G401.6 (cell line): Measurements from ENCODE around the gene ZNF423.

Experiments used
- FAIRE-seq: peaks from 2 replicates; lab custom pipeline; 2012; peaks lifted over from hg19 to GRCh38; lab: Jason Lieb, UNC

ZNF423 gene

DNA sequence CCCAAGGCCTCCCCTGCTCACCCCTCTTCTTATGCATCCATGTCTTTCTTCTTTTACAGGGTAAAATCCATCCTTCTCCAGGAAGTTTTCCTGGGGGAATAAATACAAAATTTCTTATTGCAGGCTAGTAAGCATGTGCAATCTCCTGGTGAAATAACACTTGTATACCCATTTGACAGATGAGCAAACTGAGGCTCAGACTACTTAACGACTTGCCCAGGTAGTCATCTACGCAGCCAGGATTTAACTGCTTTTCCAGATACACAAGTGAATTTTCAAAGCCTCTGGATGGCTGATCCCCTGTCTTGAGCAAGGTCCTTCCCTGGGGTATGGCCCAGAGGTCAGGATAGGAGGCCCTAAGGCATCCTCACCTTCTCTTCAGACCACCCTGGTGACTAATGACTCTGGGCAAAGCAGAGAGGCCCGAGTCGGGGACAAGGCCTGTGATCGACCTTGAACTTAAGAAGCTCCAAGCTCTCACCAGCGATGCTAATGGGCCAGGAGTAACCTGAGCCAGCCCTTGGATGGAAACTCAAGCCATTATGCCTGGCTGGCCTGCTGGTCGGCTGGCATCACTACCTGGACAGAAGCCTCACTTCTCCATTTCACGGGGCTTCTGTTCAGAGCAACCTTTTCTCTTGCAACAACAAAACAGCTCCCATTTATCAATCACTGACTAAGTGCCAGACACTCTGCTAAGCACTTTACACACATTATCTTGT is 33.1 kb downstream of the ZNF423 start:
- no peak for FAIRE-seq

- FAIRE-seq, result no peak
Measured at GRCh38 chr16:49821614-49822282, 34.2 kb downstream of the ZNF423 start.

DNA sequence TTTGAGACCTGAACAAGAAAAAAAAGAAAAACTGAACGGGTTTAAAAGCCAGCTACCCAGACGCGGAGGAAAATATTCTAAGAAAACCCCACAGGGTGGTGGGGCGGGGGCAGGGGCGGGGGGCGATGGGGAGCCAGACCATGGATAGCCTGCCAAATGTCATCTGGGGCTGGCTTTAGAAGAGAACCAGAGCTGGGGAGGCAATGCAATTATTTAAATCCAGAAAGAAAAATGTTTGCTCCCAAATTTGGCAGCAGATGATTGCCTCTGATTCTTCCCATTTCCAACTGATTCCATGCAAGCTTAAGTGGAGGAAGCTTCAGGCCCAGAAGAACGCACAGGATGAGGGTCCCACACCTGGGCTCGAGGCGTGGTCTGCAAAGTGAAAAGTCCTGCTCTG is 34.8 kb downstream of the ZNF423 start:
- no peak for FAIRE-seq

- no peak for FAIRE-seq
Measured at GRCh38 chr16:49817754-49818507, 38.0 kb downstream of the ZNF423 start.

- no peak for FAIRE-seq
Measured at GRCh38 chr16:49816875-49817274, 39.0 kb downstream of the ZNF423 start.

DNA sequence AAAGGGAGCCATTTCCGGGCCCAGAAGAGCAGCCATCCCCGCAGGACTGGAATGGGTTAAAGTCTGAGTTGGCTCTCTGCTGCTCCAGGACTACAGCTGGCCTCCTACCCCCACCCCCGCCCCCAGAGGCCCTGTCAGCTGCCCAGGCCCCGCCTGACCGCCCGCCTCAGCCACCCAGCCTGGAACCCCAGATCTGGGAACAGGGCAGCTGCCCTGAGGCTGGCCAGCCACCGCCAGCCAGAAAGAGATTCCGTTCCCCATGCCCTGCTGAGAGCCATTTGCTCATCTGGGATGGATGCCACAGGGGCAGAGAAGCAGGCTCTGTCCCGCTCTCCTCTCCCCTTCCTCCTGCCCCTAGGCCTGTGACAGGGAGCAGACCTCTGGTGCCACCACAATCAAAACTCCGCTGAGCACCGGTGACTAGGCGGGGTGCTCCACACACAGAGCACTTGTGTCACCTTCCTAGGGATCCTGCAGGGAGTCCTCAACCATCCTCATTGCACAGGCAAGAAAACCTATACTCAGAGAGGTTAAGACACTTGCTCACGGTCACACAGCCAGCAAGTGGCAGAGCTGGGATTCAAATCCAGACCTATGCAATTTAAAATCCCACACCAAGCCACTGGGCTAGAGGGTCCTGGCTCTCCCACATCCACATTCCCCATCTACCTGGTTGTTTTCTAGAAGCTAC is 44.1 kb downstream of the ZNF423 start:
- no peak for FAIRE-seq

DNA sequence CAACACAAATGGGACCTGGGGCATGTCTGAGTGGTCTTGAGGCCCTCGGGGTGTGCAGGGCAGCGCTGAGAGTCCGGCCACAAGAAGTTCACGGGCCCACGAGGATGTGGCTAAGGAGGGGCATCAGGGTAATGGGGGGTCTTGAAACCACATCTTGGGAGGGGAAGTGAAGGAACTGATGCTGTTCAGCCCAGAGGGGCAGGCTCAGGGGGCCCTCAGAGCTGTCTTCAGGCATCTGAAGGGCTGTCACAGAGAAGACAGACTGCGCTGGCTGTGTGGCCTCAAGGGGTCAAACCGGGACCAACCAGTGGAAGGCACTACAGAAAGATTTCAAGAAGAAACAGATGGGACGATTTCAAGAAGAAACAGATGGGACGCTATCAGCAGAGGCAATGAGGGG is 45.1 kb downstream of the ZNF423 start:
- FAIRE-seq, result no peak

GRCh38 chr16:49809561-49809960 is 46.4 kb downstream of the ZNF423 start:
- FAIRE-seq, result no peak

DNA sequence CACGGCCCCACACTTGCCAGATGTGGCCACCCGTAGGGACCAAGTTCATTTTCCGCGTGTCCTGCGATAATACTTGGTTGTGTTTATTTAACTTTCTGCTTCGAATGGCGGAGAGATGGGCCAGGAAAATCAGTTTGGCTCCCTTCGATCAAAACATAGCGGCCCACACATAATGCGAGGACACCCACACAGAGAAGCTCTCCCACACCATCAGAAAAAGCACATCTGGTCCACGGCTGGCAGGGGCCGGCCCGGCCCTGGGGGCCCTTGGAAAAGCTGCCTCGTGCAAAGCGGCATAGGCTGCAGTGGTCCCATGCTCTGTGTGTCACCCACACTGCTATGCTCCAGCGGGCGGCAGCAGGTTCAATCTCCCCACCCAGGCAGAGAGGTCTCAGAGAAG is 46.9 kb downstream of the ZNF423 start:
- no peak for FAIRE-seq

DNA sequence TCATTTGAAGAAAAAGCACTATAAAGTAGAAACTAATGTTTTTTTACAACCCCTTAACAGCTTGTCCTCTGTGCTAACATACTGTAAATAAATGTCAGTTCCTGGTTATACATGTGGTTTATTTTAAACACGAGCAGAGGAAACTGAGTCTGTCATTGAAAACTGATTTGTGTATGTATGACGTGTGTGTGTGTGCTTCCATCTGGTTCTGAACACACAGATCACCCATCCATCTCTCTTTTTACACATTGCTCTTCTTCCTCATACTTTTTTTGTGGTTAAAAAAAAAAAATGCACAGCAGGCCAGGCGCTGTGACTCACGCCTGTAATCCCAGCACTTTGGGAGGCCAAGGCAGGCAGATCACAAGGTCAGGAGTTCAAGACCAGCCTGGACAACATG is 49.5 kb downstream of the ZNF423 start:
- FAIRE-seq, result no peak

- no peak for FAIRE-seq
Measured at GRCh38 chr16:49801290-49801689, 54.6 kb downstream of the ZNF423 start.

GRCh38 chr16:49800876-49801275 is 55.0 kb downstream of the ZNF423 start:
- FAIRE-seq, result no peak

DNA sequence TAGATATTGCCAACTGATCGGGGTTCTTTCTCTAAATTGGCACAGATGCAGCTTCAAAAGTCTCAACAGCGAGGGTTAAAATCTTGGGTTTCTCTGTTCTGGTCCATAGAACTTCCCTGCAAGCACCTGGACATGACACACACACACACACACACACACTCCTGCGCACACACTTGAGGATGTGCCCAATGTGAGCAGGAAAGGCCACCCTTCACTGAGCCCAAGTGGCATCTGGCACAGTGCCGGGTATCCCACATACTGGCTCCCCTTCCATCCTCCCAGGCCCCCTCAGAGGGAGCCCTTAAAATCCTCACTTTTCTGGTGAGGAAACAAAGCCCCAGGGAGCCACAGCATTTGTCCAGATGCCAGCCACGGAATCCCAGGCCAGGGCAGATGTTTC is 55.5 kb downstream of the ZNF423 start:
- no peak for FAIRE-seq

DNA sequence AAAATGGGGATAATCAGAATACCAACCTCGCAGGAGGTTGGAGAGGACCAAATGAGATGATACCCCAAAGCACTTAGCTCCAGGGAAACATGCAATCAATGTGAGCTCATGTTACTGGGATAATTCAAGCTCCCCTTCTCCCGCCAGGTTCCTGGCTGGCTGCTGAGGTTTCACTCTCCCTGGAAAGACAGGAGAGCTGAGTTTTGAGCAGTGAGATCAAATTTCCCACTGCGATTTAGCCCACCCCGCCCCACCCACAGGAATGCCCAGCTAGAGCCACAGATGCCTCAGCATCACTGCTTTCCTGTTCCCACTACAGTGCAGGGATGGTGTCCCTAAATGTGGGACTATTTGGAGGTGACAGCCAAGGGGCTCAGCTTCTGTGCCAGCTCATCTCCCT is 56.7 kb downstream of the ZNF423 start:
- FAIRE-seq, result no peak

DNA sequence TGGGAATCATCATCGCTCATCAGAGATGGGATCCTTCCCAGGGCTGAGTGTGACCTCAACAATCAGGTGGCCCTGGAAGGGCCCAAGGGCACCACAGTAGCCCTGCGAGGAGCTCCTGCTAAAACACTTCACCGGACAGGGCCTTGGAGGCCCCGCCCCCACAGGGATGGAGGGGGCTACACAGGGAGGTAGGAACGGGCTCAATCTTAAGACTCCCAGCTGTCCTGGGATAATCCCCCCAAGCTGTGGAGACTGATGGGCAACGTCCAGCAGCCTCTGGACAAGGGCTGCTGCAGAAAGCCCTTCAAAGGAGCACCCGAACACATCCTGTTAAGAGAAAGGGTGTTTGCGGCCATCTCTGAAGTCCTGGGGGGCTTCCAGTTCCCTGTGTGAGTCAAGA is 60.4 kb downstream of the ZNF423 start:
- FAIRE-seq, result no peak

DNA sequence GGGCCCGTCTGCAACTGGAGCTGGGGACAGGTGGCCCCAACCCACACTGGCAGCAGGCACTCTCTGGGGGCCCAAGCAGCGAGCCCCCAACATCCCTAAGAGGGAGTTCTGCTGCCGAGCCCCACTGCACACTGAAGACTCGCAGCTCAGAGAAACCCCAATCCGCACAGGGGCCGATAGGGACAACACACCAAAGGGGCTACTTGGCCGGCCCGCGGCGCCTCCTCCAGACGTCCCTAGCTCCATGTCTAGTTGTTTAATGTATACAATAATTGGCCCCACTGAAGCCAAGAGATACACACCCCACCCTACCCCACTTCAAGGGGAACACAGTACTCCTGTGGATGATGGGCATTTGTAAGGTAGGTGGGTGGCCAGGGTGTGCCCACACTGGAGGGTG is 62.7 kb downstream of the ZNF423 start:
- no peak for FAIRE-seq

DNA sequence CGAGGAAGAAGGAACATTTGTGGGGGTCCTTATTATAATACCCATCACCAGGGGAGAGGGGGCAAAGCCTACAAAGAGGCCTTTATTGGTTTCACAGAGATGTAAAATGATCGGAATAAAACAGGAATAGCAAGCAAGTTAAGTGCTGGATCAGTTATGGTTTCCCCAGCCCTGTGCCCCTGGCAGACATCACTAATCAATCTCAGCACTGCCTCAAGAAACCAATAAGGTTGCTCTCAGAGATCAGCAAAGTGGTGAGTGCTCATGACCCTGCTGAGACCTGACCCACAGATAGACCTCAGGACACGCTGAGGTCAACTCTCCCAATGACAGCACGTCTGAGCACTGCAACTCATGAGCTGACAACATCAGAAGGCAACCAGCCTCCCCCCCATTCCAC is 66.3 kb downstream of the ZNF423 start:
- FAIRE-seq, result no peak

DNA sequence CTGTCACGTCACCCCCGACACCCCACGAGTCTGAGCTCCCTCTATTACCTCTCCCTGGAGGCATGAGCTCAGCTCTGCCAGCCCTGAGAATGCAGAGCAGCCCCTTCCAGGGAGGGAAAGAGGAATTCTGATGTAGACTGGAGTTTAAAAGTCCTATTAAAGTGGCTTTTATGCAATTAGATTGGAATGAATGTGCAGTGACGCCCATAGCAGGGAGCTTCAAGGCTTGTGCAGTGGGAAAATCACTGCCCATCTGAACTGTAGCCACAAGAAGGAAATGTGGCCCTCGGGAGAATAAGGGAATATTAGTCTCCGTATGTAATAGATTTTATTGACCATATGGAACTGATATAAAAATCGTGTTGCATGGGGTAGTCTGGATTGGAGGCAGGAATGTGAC is 66.9 kb downstream of the ZNF423 start:
- no peak for FAIRE-seq

- FAIRE-seq, result no peak
Measured at GRCh38 chr16:49788572-49788971, 67.3 kb downstream of the ZNF423 start.

DNA sequence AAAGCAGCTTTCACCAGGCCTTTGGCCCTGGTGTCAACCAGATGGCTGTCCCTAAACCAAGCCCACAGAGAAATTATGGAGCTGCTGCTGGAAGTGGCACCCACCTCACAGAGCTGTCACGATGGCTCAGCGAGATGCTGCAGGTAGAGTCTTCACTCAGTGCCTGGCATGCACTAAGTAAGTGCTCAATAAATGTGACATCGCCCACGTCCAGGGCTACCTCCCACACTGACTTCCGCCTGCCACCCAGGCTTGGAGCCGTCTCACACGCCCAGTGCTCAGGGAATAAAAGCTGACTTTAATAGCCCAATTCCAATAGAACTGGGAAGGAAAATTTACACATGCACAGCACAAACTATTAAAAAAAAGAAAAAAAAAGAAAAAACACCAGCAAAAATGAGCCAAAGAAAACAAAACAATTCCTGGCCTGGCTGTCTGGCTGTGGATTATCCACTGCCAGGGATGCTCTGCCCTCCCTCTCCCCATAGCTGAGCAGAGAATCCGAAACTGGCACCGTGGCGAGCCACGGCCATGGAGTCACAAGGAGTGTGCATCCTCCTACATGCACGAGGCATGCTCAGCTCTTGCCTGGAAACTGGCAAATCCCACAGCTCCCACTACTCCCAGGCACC is 68.9 kb downstream of the ZNF423 start:
- no peak for FAIRE-seq

- no peak for FAIRE-seq
Measured at GRCh38 chr16:49785970-49786369, 69.9 kb downstream of the ZNF423 start.

DNA sequence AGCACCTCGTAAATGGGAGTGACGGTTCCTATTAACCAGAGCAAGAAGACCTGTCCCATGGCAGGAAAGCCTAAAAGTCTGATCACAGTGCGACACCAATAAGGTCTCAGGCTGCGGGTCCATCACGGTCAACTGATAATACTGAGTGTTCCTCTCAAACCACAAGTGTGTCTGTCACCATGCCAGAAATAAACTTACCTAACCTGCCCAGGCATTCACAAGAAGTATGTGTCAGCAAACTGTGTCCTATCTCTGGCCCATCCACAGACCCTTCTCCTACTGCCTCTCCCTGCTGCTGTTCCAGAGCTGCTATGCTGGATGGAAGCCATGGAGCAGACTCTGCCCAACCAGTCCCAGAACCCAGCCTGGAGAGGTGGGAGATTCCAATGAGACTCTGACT is 73.5 kb downstream of the ZNF423 start:
- FAIRE-seq, result no peak
